Tongue (tissue), 2 donors: ENCODE data around the gene SHFL. TPM values are rescaled to one million over a fixed set of nuclear protein-coding genes. Genes with fewer than 3 reads are reported as not detected.

Experiments used
- DNase-seq: peaks from one replicate; pipeline ENCODE4 v3.0.0-alpha.2; 2015
- total RNA-seq: library from RNA; depleted of rRNA; stranded (reverse); fragments of >200 nt; gene quantifications from one replicate; pipeline ENCODE4 v1.2.3, GENCODE V29; 2014

SHFL gene
- total RNA-seq, 1 donor from 2014 or later, result 15.7 TPM

GRCh38 chr19:10109528-10109927 is 23.4 kb downstream of the SHFL start:
- DNase-seq, result no peak

GRCh38 chr19:10110076-10110971 is 24.2 kb downstream of the SHFL start:
- no peak for DNase-seq

- DNase-seq, result no peak
Observed at GRCh38 chr19:10110972-10111317, 24.8 kb downstream of the SHFL start.

GRCh38 chr19:10111405-10111811 is 25.3 kb downstream of the SHFL start, which contains the start of gene P2RY11:
TSS of gene P2RY11 (plus strand) at chr19:10111693. CDS start at chr19:10111722, 29 bp downstream.
- DNase-seq, result no peak

GRCh38 chr19:10112037-10112761 is 26.1 kb downstream of the SHFL start:
- DNase-seq, result no peak

GRCh38 chr19:10112895-10113591 is 26.9 kb downstream of the SHFL start:
- DNase-seq, result peak; percentile 39

GRCh38 chr19:10113592-10113963 is 27.5 kb downstream of the SHFL start:
- no peak for DNase-seq

GRCh38 chr19:10113964-10114650 is 28.0 kb downstream of the SHFL start:
- no peak for DNase-seq

- DNase-seq, result no peak
Observed at GRCh38 chr19:10114651-10115391, 28.7 kb downstream of the SHFL start.

- no peak for DNase-seq
Observed at GRCh38 chr19:10115392-10116084, 29.4 kb downstream of the SHFL start.

- no peak for DNase-seq
Observed at GRCh38 chr19:10116085-10116865, 30.2 kb downstream of the SHFL start.

- DNase-seq, result no peak
Observed at GRCh38 chr19:10116866-10117616, 30.9 kb downstream of the SHFL start.

GRCh38 chr19:10118960-10119359 is 32.8 kb downstream of the SHFL start:
- DNase-seq, result no peak

- DNase-seq, result no peak
Observed at GRCh38 chr19:10120538-10121189, 34.5 kb downstream of the SHFL start.

GRCh38 chr19:10122045-10122444 is 35.9 kb downstream of the SHFL start:
- no peak for DNase-seq

- DNase-seq, result no peak
Observed at GRCh38 chr19:10124429-10124828, 38.3 kb downstream of the SHFL start.

GRCh38 chr19:10126213-10126639 is 40.1 kb downstream of the SHFL start:
- no peak for DNase-seq

GRCh38 chr19:10132905-10133304 is 46.8 kb downstream of the SHFL start:
- no peak for DNase-seq

- no peak for DNase-seq
Observed at GRCh38 chr19:10133596-10133995, 47.5 kb downstream of the SHFL start.
